PC-9 (cell line): ENCODE data around the gene TOMM70. TPM values are rescaled to one million over a fixed set of nuclear protein-coding genes. Genes with fewer than 3 reads are reported as not detected.

Experiments used
- BruUV-seq: library from RNA; stranded (reverse); fragments of 400-500 nt; replicated peaks from 2 replicates; lab custom pipeline; 2021; lab: Mats Ljungman, UMichigan
- CTCF ChIA-PET: fragments of 300-600 bp; sonication (Branson Sonifier 250); formaldehyde crosslinking; loops from one replicate; lab custom pipeline; 2022; ENCODE audit warnings: antibody characterized with exemption; lab: Charles Lee
- POLR2A ChIA-PET: fragments of 300-600 bp; sonication (Branson Sonifier 250); formaldehyde crosslinking; loops from one replicate; lab custom pipeline; 2022; ENCODE audit warnings: antibody characterized with exemption; ENCODE audit not compliant: unreplicated experiment; lab: Charles Lee
- DNase-seq, 2 experiments: peaks; one replicate each; pipeline versions ENCODE4 v3.0.0 to v3.0.0-alpha.2; 2015 to 2022; ENCODE audit warnings: mixed read lengths in 1 of 2
- H2AFZ ChIP-seq: fragments of 200-600 bp; sonication (generic); 2 replicates; pipeline ENCODE4 v1.8.1; 2017; ENCODE audit warnings: antibody characterized with exemption
- H3F3A ChIP-seq: fragments of 200-600 bp; sonication (generic); 2 replicates; pipeline ENCODE4 v1.8.1; 2017; ENCODE audit warnings: antibody characterized with exemption, mild to moderate bottlenecking, low read depth; ENCODE audit not compliant: insufficient read depth
- H3K27ac ChIP-seq: fragments of 200-600 bp; sonication (generic); 2 replicates; pipeline ENCODE4 v1.6.1; 2016; ENCODE audit warnings: mixed run types
- H3K27me3 ChIP-seq: fragments of 200-600 bp; sonication (generic); 2 replicates; pipeline ENCODE4 v1.6.1; 2016; ENCODE audit warnings: low read depth, mixed run types; ENCODE audit not compliant: insufficient read depth
- H3K36me3 ChIP-seq: fragments of 200-600 bp; sonication (generic); 2 replicates; pipeline ENCODE4 v1.6.1; 2016; ENCODE audit warnings: low read depth, mixed run types
- H3K4me1 ChIP-seq: fragments of 200-600 bp; sonication (generic); replicated peaks from 2 replicates; pipeline ENCODE4 v1.6.1; 2016; ENCODE audit warnings: mixed run types; ENCODE audit not compliant: insufficient read depth
- H3K4me2 ChIP-seq: fragments of 200-600 bp; sonication (generic); 2 replicates; pipeline ENCODE4 v1.6.1; 2017; ENCODE audit warnings: mixed run types
- H3K4me3 ChIP-seq: fragments of 200-600 bp; sonication (generic); 2 replicates; pipeline ENCODE4 v1.6.1; 2016; ENCODE audit warnings: mixed run types
- H3K79me2 ChIP-seq: fragments of 200-600 bp; sonication (generic); 2 replicates; pipeline ENCODE4 v1.6.1; 2017; ENCODE audit warnings: low read depth, mixed run types
- H3K9me2 ChIP-seq: fragments of 200-600 bp; sonication (generic); 2 replicates; pipeline ENCODE4 v1.8.1; 2017; ENCODE audit warnings: mild to moderate bottlenecking; ENCODE audit not compliant: insufficient read depth
- H3K9me3 ChIP-seq: fragments of 200-600 bp; sonication (generic); 2 replicates; pipeline ENCODE4 v1.8.1; 2016; ENCODE audit warnings: low read depth; ENCODE audit not compliant: insufficient read depth
- H4K20me1 ChIP-seq: fragments of 200-600 bp; sonication (generic); 2 replicates; pipeline ENCODE4 v1.8.1; 2017; ENCODE audit not compliant: insufficient read depth
- EZH2 ChIP-seq: fragments of 200-600 bp; sonication (generic); IDR thresholded peaks from 2 replicates; pipeline ENCODE4 v1.8.0; 2017; ENCODE audit warnings: antibody characterized with exemption, low read depth
- intact Hi-C: fragments of 100-400 bp; cut with micrococcal nuclease; formaldehyde crosslinking; loops from one replicate; pipeline ENCODE4 v1.10.0; 2022; ENCODE audit not compliant: unreplicated experiment
- total RNA-seq: library from RNA; stranded (reverse); gene quantifications from 2 replicates; pipeline ENCODE4 v1.2.3, GENCODE V29; 2021
- TF ChIP-seq, protein P1 (sequence below): fragments of 200-600 bp; sonication (generic); conservative IDR thresholded peaks from 2 replicates; pipeline ENCODE4 v1.6.1; 2017; ENCODE audit warnings: mixed run types, antibody characterized with exemption, mild to moderate bottlenecking, moderate library complexity

The TOMM70 gene
- total RNA-seq, 1 experiment from 2014 or later, result 65.2 TPM

DNA sequence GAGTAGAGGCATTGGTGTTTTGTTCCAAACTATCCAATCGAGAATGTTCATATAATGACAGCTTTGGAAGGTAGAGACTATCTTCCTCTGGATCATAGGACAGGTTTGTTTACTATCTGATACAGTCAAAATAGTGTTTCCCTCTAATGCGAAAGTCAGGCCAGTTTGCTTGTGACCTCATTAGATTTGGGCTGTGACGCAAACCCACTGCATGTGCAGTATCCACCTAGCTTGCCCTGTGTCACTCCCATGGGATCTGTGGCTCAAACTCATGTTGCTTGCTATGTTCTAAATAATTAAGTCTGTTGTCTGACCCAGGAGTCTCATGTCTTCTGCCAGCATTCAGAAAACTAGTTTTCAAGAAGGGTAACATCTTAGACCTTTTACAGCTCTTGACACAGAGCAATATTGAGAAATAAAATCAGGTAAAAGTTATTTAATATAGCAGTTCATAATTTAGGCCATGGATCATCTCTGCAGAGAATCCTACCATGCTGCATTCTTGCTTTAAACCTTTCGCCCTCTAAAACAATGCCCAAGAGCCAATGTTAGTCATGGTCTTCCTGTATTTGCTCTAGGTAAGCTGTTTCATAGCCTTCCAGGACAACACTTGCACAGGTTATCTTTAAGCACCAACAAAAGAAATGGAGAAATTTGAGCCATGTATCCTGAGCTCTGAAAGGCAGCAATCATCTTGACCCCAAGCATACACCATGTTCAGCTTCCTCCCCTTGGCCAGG lies 40.0 kb downstream of the TOMM70 start:
- POLR2A ChIA-PET, result interaction anchor here (0.5 to 1.3 kb wide), 5 partner anchors 26 to 1213 kb away, joined by 3 to 5 read pairs (median 3); partner anchors contain the start of genes NIT2 and PCNP
- no peak overlapping the region for H2AFZ ChIP-seq
- DNase-seq, result peak; percentile 10 to 90
- H3K79me2 ChIP-seq, result no peaks in the 10 kb centered on the region
- no peak for TF ChIP-seq EZH2
- TF ChIP-seq, protein P1, sequence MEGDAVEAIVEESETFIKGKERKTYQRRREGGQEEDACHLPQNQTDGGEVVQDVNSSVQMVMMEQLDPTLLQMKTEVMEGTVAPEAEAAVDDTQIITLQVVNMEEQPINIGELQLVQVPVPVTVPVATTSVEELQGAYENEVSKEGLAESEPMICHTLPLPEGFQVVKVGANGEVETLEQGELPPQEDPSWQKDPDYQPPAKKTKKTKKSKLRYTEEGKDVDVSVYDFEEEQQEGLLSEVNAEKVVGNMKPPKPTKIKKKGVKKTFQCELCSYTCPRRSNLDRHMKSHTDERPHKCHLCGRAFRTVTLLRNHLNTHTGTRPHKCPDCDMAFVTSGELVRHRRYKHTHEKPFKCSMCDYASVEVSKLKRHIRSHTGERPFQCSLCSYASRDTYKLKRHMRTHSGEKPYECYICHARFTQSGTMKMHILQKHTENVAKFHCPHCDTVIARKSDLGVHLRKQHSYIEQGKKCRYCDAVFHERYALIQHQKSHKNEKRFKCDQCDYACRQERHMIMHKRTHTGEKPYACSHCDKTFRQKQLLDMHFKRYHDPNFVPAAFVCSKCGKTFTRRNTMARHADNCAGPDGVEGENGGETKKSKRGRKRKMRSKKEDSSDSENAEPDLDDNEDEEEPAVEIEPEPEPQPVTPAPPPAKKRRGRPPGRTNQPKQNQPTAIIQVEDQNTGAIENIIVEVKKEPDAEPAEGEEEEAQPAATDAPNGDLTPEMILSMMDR, result no peak
- intact Hi-C loops, result no loop called here
- peaks cover 41% of the 10 kb centered on the region for H3F3A ChIP-seq
- no peaks in the 10 kb centered on the region for H4K20me1 ChIP-seq
- CTCF ChIA-PET, result no interaction called here
- no peak overlapping the region for H3K4me3 ChIP-seq
- no peaks in the 10 kb centered on the region for H3K27me3 ChIP-seq
- peaks cover 17% of the 10 kb centered on the region for H3K4me1 ChIP-seq
- H3K9me2 ChIP-seq, result no peaks in the 10 kb centered on the region
- no TSS peak for BruUV-seq
- peak overlapping the region; percentile 38 for H3K27ac ChIP-seq
- peaks cover 58% of the 10 kb centered on the region for H3K36me3 ChIP-seq
- H3K9me3 ChIP-seq, result no peaks in the 10 kb centered on the region; the same call in 1 of the 2 replicates
- H3K4me2 ChIP-seq, result peak overlapping the region; percentile 26

DNA sequence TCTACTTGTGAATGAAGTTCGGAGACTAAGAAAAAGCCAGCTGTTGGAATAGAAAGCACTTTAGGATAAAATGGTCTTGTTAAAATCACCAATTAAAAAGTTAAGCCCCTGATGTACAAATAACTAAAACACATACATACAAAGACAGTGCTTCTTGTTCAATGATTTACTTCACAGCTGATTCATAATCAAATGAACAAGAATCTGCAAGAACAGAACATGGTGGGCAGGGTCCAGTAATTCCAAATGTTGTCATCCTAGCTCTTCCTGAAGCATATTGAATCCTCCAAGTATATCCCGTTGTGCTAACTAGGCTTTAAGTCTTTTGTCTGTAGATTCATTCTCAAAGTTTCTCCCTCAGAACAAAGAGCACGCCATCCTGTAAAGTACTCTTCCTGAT lies 41.9 kb downstream of the TOMM70 start:
- BruUV-seq, result no TSS peak
- H2AFZ ChIP-seq, result no peak overlapping the region
- 0 out of 2 replicates have a peak overlapping the region, but pooled peaks have one; percentile 2 for H3K27ac ChIP-seq
- intact Hi-C loops, result no loop called here
- H3K4me1 ChIP-seq, result peaks cover 17% of the 10 kb centered on the region
- no peak overlapping the region for H3K4me3 ChIP-seq
- no peak for DNase-seq
- no peaks in the 10 kb centered on the region for H3K79me2 ChIP-seq
- no peaks in the 10 kb centered on the region for H3K9me2 ChIP-seq
- H4K20me1 ChIP-seq, result no peaks in the 10 kb centered on the region
- H3K4me2 ChIP-seq, result no peak overlapping the region
- TF ChIP-seq, protein P1, result no peak
- no peak for TF ChIP-seq EZH2
- H3F3A ChIP-seq, result peaks cover 42% of the 10 kb centered on the region
- H3K9me3 ChIP-seq, result no peaks in the 10 kb centered on the region; the same call in 1 of the 2 replicates
- ChIA-PET POLR2A (interaction anchor here (0.7 kb wide), 1 partner anchor 80 kb away, joined by 4 read pairs; no protein-coding TSS in a partner anchor), CTCF (interaction anchor here (0.6 kb wide), 1 partner anchor 104 kb away, joined by 5 read pairs; no protein-coding TSS in a partner anchor)
- no peaks in the 10 kb centered on the region for H3K27me3 ChIP-seq
- H3K36me3 ChIP-seq, result peaks cover 59% of the 10 kb centered on the region

DNA sequence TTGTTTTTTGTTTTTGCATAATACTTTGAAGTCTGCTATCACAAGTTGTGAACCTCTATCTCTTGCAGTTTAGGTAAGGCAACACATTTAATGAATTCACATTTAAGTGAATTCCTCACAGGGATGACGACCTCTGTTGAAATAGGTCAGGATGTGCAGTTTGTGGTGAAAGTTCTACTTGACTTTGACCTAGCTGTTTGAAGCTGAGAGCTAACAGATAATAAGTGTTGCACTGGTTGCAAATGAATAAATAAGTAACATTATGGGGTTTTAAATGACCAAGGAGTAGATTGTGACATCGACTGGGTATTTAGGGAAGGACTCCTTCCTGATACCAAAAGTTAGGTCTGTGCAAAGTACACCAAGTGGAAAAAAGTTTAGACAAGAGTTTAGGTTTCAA lies 42.5 kb downstream of the TOMM70 start:
- Histone ChIP-seq H3K4me2 (no peak overlapping the region), H2AFZ (no peak overlapping the region), H3K9me3 (no peaks in the 10 kb centered on the region; the same call in 1 of the 2 replicates), H3K9me2 (no peaks in the 10 kb centered on the region), H3K4me1 (peaks cover 17% of the 10 kb centered on the region), H3K27me3 (no peaks in the 10 kb centered on the region), H3K27ac (no peak overlapping the region), H4K20me1 (no peaks in the 10 kb centered on the region), H3K36me3 (peaks cover 61% of the 10 kb centered on the region), H3F3A (peaks cover 36% of the 10 kb centered on the region), H3K4me3 (no peak overlapping the region), H3K79me2 (no peaks in the 10 kb centered on the region)
- BruUV-seq, result no TSS peak
- TF ChIP-seq EZH2, result no peak
- TF ChIP-seq, protein P1, result no peak
- ChIA-PET POLR2A (no interaction called here), CTCF (interaction anchor here (0.6 kb wide), 1 partner anchor 104 kb away, joined by 5 read pairs; no protein-coding TSS in a partner anchor)
- no peak for DNase-seq
- intact Hi-C loops, result no loop called here
